ENCODE measurements around the gene NEK3. TPM values are rescaled to one million over a fixed set of nuclear protein-coding genes. Genes with fewer than 3 reads are reported as not detected.
"Not testable (repeated sequence)": the region's sequence is repeated elsewhere in the genome, so short reads cannot be mapped to it uniquely, and the experiment has no call there.

Gene NEK3
- total RNA-seq, 6 experiments from 2014 or later = 4.5 to 7.1 (median 6.2) TPM

DNA sequence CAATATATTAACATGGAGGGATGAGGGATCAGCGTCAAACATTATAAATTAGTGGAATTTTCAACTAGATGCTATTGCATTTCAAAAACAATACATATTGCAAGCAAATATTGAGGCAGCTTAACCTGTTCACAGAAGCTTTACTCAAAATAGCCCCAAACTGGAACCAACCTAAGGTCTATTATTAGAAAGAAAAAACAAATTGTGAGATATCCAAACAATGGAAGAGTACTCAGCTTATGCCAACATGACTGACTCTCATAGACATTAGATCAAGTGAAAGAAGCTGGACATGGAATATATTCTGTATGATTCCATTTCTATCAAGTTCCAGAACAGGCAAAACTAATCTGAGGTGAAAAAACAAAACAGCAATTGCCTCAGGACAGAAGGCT lies 27.6 kb upstream of the NEK3 start:
- Histone ChIP-seq H3K9me3 (no peaks in the 10 kb centered on the region), H3K4me3 (no peak overlapping the region), H3K36me3 (peaks cover 0 to 34% (median under 1%) of the 10 kb centered on the region in 4 donors), H3K27ac (no peak overlapping the region), H3K27me3 (no peaks in the 10 kb centered on the region), H3K4me1 (no peaks in the 10 kb centered on the region)
- no peak for DNase-seq
- no peak for ATAC-seq
- WGBS (ENCODE audit: insufficient coverage, low coverage, low lambda C conversion rate, missing lambda C conversion rate) = 95% methylated on average over 1 of the region's 1 CpG
- no peak for TF ChIP-seq POLR2A (IDR thresholded peaks at IDR 0.05)
- TF ChIP-seq, protein P1, sequence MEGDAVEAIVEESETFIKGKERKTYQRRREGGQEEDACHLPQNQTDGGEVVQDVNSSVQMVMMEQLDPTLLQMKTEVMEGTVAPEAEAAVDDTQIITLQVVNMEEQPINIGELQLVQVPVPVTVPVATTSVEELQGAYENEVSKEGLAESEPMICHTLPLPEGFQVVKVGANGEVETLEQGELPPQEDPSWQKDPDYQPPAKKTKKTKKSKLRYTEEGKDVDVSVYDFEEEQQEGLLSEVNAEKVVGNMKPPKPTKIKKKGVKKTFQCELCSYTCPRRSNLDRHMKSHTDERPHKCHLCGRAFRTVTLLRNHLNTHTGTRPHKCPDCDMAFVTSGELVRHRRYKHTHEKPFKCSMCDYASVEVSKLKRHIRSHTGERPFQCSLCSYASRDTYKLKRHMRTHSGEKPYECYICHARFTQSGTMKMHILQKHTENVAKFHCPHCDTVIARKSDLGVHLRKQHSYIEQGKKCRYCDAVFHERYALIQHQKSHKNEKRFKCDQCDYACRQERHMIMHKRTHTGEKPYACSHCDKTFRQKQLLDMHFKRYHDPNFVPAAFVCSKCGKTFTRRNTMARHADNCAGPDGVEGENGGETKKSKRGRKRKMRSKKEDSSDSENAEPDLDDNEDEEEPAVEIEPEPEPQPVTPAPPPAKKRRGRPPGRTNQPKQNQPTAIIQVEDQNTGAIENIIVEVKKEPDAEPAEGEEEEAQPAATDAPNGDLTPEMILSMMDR (IDR thresholded peaks at IDR 0.05) = no peak
- intact Hi-C loops (cut with DNase I) = no loop called here

DNA sequence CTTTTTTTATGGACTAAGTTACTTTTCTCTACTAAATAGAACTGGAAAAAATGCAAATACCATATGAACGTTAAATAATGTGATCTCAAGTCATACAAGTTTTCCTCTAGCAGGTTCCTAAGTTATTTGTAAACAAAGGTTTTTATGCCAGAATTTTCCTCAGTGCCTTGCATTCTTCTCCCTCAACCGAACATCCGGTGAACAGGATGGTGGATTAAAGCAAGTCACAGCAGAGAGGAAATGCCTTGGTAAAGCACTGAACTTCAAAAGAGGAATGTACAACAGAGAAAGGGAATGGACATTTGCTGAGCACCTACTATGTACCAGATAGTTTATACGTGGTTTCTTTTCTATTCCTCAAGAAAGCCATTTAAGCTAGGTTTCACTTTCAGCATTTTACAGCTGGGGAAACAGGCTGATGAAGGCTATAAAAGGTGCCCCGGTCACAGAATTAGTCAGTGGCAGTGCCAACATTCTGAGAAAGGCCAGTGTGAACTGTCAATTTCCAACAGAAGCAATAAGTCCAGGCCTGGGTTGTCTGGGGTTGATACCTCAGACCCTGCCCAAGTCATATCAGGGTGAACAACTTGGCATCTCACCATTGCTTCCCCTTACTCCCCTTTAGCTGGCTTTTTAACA lies 22.0 kb upstream of the NEK3 start:
- H3K27ac ChIP-seq; ATAC-seq; H3K27me3 ChIP-seq; H3K4me3 ChIP-seq; intact Hi-C loops (cut with DNase I); DNase-seq; H3K9me3 ChIP-seq; H3K4me1 ChIP-seq: not testable (repeated sequence)
- peaks cover 0 to 41% (median 4%) of the 10 kb centered on the region in 4 donors for H3K36me3 ChIP-seq
- 64% methylated on average over 5 of the region's 5 CpGs for WGBS (ENCODE audit: insufficient coverage, low coverage, low lambda C conversion rate, missing lambda C conversion rate)

DNA sequence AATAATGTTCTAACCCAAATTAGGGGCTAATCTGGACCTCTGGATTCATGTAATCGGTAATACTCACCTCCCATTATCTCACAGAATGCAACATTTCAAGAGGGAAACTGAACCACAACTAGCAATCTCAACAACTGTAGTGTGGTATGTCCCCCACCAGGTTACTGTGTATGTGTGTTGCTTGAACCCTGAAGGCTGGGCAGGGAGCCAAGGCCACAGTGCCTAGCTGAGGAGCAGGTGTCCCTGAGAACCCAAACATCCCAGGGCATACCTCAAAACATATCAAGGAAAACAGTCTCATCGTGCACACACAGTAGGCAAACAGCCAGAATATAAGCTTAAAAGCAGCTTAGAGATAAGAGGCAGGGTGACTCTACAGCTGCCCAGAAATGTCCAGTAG lies 20.5 kb upstream of the NEK3 start:
- Histone ChIP-seq H3K9me3 (no peaks in the 10 kb centered on the region), H3K27me3 (no peaks in the 10 kb centered on the region), H3K4me3 (no peak overlapping the region), H3K36me3 (peaks cover 0 to 35% (median 4%) of the 10 kb centered on the region in 4 donors), H3K4me1 (no peaks in the 10 kb centered on the region), H3K27ac (no peak overlapping the region)
- ATAC-seq (no peak), DNase-seq (no peak)
- WGBS (ENCODE audit: insufficient coverage, low coverage, low lambda C conversion rate, missing lambda C conversion rate) = 100% methylated on average over 1 of the region's 2 CpGs
- TF ChIP-seq POLR2A (IDR thresholded peaks at IDR 0.05) = no peak
- TF ChIP-seq, protein P1 (IDR thresholded peaks at IDR 0.05) = no peak
- intact Hi-C loops (cut with DNase I) = no loop called here

DNA sequence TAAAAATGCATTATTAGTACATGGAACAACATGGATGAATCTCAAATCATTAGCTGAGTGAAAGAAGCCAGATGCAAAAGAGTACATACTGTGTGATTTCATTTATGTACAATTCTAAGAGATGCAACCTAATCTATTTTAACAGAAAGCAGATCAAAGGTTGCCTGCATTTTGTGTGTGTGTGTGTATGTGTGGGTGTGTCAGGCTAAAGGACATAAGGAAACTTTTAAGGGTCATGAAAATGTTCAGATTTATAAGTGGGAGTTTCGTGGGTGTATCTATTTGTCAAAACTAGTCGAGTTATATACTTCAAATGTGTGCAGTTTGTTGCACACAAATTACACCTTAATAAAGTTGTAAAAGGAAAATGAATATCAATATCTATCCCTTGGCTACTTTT lies 17.9 kb upstream of the NEK3 start:
- no peak for ATAC-seq
- WGBS (ENCODE audit: insufficient coverage, low coverage, low lambda C conversion rate, missing lambda C conversion rate) = 78% methylated on average over 2 of the region's 2 CpGs
- no peak for DNase-seq

DNA sequence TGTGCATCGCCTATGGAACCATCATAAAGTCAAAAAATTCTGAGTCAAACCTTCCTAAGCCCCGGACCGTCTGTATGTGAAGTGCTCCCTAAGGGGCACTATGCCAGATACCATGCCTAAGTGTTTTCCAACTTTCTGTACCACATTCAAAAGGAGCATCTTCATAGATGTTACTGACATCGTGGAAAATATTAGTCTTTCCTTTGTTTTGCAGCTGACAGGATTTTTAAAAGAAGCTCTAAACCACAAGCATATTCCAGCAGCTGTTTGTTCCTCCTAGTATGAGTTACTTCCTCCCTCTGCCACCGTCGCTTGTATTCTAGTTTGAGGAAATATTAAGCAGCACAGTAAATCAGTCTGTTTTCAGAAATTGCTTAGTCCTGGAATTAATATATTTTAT lies 14.6 kb upstream of the NEK3 start:
- intact Hi-C loops (cut with DNase I); DNase-seq; H3K9me3 ChIP-seq; H3K27me3 ChIP-seq; H3K4me3 ChIP-seq: not testable (repeated sequence)
- Histone ChIP-seq H3K4me1 (peaks cover 0 to 34% (median 6%) of the 10 kb centered on the region in 4 donors), H3K36me3 (peaks cover 0 to 21% (median 0%) of the 10 kb centered on the region in 4 donors), H3K27ac (peak overlapping the region in 1 of 3 donors; percentile 42)
- WGBS (ENCODE audit: insufficient coverage, low coverage, low lambda C conversion rate, missing lambda C conversion rate) = 54% methylated on average over 6 of the region's 6 CpGs
- peak in 3 of 4 donors; percentile 20 to 36 (median 31) for ATAC-seq

More for the DNA sequence above, 17.9 kb upstream of the NEK3 start:
- intact Hi-C loops (cut with DNase I) = no loop called here
- H3K9me3 ChIP-seq = no peaks in the 10 kb centered on the region
- no peaks in the 10 kb centered on the region for H3K27me3 ChIP-seq
- H3K27ac ChIP-seq = no peak overlapping the region
- TF ChIP-seq POLR2A (IDR thresholded peaks at IDR 0.05) = no peak
- TF ChIP-seq, protein P1 (IDR thresholded peaks at IDR 0.05) = no peak
- peaks cover 0 to 21% (median 3%) of the 10 kb centered on the region in 4 donors for H3K36me3 ChIP-seq
- peaks cover 0 to 24% (median 6%) of the 10 kb centered on the region in 4 donors for H3K4me1 ChIP-seq
- no peak overlapping the region for H3K4me3 ChIP-seq
